Activated T-cell treated with anti-CD3 and anti-CD28 coated beads, Interleukin-2, amount 50 U/mL, for 4 hours (primary cell): Measurements from ENCODE around the gene HSD17B11. TPM values are rescaled to one million over a fixed set of nuclear protein-coding genes. Genes with fewer than 3 reads are reported as not detected.
"Not testable (repeated sequence)": the region's sequence is repeated elsewhere in the genome, so short reads cannot be mapped to it uniquely, and the experiment has no call there.

ENCODE experiments used
- ATAC-seq, 2 donors: fragments of 200-7000 bp; cut with Tn5 transposase; one replicate each; pipeline ENCODE4 v1.10.0; 2021
- DNase-seq: peaks from one replicate; pipeline ENCODE4 v3.0.0-alpha.2; 2020
- H3K27me3 Mint-ChIP-seq: one replicate; pipeline ENCODE4 v1.8.0; 2021; ENCODE audit warnings: low read depth, mixed read lengths
- H3K36me3 Mint-ChIP-seq: one replicate; pipeline ENCODE4 v1.8.0; 2022; ENCODE audit warnings: mixed read lengths; ENCODE audit not compliant: insufficient read depth
- H3K4me1 Mint-ChIP-seq: one replicate; pipeline ENCODE4 v1.8.0; 2021; ENCODE audit warnings: low read depth, mixed read lengths
- H3K4me3 Mint-ChIP-seq: one replicate; pipeline ENCODE4 v1.8.0; 2021; ENCODE audit warnings: mild to moderate bottlenecking, moderate library complexity, mixed read lengths
- H3K9me3 Mint-ChIP-seq: one replicate; pipeline ENCODE4 v1.8.0; 2021; ENCODE audit warnings: mixed read lengths
- total RNA-seq, 3 donors: library from RNA; stranded (reverse); gene quantifications; one replicate each; pipeline ENCODE4 v1.2.1, GENCODE V29; 2021

Gene HSD17B11
- total RNA-seq, 3 donors from 2014 or later, result 5.3 to 8.9 (median 7.4) TPM

DNA sequence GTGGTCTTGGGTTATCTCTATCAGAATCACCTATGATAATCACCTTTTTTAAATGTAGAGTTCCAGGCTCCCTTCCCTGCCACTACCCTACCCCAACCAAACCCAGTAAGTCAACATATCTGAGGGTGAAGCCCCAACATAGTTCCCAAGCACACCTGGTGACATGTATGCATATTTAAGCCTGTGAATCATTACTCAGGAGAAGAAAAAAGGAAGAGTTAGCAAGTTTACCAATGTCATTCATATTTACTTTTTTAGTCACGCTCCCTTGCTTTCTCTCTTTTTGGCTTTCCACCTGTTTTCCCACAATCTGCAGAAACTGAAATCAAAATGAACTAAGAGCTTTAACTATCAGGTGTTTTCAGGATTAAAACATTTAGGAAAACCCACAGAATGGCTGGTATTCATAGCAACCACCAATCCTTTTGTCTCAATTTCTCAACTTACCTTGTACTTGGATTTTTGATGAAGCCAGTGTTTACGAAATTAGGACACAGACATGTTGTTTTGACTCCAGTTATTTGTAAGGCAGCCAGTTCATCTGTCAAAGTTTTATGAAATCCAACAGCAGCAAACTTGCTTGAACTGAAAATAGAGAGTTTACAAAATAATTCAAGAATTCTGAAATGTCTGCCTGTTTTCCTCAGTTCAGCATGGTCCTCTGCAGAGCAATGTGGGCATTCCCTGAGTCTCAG lies 34.0 kb downstream of the HSD17B11 start:
- H3K4me1 Mint-ChIP-seq, result no peaks in the 10 kb centered on the region
- H3K9me3 Mint-ChIP-seq, result no peaks in the 10 kb centered on the region
- no peak for DNase-seq
- peaks cover 26% of the 10 kb centered on the region for H3K36me3 Mint-ChIP-seq
- H3K4me3 Mint-ChIP-seq, result no peak overlapping the region
- H3K27me3 Mint-ChIP-seq, result no peaks in the 10 kb centered on the region
- no peak for ATAC-seq

DNA sequence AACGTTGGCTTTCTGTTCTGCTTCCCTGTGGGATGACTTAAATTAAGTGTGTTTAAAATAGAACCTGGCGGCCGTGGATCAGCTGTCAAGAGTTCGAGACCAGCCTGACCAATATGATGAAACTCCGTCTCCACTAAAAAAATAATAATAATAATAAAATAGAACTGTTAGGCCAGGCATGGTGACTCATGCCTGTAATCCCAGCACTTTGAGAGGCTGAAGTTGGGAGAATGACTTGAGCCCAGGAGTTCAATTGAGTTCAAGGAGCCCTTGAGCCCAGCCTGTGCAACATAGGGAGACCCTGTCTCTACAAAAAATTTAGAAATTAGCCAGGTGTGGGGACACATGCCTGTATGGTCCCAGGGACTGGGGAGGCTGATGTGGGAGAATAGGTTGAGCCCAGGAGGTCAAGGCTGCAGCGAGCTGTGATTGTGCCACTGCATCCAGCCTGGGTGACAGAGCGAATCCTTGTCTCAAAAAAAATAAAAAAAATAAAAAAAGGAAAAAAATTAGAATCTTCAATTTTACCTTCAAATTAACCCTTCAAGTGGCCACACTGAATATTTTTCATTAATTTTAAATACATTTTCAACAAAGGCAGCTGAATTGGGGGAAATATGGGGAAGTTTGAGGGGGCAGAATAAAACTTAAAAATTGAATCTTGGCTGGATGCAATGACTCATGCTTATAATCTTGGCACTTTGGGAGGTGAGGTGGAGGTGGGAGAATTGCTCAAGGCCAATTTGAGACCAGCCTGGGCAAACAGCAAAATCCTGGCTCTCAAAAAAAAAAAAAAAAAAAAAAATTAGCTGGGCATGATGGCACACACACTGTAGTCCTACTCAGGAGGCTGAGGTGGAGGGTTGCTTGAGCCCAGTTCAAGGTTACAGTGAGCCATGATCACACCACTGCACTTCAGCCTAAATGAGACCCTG lies 36.6 kb downstream of the HSD17B11 start:
- ATAC-seq (no peak), DNase-seq (no peak)
- H3K4me3 Mint-ChIP-seq, result no peak overlapping the region
- H3K36me3 Mint-ChIP-seq, result peaks cover 20% of the 10 kb centered on the region
- no peaks in the 10 kb centered on the region for H3K27me3 Mint-ChIP-seq
- H3K9me3 Mint-ChIP-seq, result no peaks in the 10 kb centered on the region
- H3K4me1 Mint-ChIP-seq, result no peaks in the 10 kb centered on the region

DNA sequence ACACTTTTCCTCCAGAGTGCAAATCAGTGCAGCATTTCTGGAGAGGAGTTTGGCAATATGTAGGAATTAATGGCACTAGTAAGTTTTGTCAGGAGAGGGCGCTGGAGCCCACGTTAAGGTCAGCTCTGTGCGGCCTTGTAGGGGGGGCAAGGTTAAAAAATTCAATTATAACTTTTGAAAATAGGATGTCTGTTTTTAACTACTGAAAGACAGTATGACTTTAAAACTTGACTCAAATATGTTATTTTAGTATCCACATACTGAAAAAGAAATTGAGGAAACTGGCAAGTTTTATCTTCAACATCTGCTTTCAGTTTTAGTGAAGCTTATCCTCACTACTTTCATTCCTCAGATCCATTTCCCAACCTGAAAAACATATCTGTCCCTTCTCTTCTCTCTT lies 37.4 kb downstream of the HSD17B11 start:
- DNase-seq (peak; percentile 39), ATAC-seq (no peak)
- Mint-ChIP-seq H3K4me3 (no peak overlapping the region), H3K27me3 (no peaks in the 10 kb centered on the region), H3K9me3 (no peaks in the 10 kb centered on the region), H3K36me3 (peaks cover 20% of the 10 kb centered on the region), H3K4me1 (no peaks in the 10 kb centered on the region)

DNA sequence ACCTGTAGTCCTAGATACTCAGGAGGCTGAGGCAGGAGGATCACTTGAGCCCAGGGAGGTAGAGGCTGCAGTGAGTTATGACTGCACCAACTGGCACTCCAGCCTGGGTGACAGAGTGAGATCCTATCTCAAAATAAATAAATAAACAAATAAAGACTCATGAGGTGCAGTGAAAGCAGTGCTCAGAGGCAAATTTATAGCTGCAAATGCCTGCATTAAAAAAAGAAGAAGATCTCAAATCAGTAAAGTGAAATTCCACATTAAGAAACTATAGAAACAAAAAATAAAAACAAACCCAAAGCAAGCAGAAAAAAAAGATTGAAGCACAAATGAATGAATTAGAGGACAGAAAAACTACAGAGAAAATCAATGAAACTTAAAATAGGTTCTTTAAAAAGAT lies 45.8 kb downstream of the HSD17B11 start:
- ATAC-seq, result no peak
- H3K36me3 Mint-ChIP-seq, result peaks cover 39% of the 10 kb centered on the region
- H3K4me1 Mint-ChIP-seq, result no peaks in the 10 kb centered on the region
- H3K27me3 Mint-ChIP-seq, result no peaks in the 10 kb centered on the region
- no peak overlapping the region for H3K4me3 Mint-ChIP-seq
- no peak for DNase-seq
- peaks cover 12% of the 10 kb centered on the region for H3K9me3 Mint-ChIP-seq

DNA sequence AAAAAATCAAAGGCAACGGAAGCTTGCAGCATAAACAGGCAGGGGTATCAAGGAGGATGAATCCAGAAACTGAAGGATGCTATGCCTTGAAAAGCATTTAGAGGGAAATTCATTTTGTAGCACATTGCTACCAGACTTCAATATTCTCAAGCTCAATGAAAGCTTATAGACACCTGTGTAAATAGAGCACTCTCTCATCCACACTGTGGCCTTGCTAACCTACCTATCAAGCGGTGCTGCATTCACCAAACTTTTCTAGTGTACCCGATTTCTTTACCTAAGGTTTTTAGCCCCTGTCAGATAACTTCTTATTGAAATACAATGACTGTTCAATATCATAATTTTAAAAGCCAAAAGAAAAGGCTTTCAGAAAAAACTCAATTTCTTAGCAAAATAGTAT lies 48.1 kb downstream of the HSD17B11 start:
- DNase-seq, result no peak
- Mint-ChIP-seq H3K27me3 (no peaks in the 10 kb centered on the region), H3K4me3 (no peak overlapping the region), H3K4me1 (no peaks in the 10 kb centered on the region), H3K9me3 (peaks cover 22% of the 10 kb centered on the region), H3K36me3 (peaks cover 58% of the 10 kb centered on the region)
- no peak for ATAC-seq

DNA sequence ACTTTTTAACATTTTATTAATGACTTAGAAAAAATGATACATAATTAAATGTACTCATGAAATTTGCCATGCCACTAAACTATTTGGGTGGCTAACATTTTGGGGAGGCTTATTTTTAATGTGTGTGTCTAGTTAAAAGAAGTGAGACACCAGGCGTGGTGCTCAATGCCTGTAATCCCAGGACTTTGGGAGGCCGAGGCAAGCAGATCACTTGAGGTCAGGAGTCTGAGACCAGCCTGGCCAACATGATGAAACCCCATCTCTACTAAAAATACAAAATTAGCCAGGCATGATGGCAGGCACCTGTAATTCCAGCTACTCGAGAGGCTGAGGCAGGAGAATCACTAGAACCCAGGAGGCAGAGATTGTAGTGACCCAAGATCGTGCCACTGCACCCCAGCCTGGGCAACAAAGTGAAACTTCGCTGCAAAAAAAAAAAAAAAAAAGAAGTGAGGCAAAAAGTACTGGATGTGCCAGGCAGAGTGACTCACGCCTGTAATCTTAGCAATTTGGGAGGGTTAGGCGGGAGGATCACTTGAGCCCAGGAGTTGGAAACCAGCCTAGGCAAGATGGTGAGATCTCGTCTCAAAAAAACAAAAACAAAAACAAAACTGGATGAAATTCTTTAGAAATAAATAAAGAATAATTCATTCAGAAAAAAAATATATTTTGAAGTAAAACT lies 48.9 kb downstream of the HSD17B11 start:
- not testable (repeated sequence) for H3K27me3 Mint-ChIP-seq

DNA sequence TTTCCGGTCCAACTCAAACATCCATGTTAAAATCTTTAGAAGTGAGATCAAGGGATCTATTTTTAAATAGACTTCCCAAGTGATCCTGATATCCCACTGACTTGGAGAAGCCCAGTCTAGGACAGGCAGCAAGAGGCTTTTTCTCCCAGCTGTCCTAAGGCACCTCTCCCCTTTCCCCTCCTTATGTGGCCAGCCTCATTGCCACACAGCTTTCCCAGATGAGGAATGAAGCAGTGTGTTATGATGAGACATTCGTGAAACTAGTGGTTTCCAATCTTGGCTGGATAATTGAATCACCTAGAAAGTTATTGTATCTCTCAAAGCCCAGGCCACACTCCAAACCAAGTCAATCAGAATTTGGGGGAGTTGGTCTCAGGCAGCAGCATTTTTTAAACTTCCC lies 51.5 kb downstream of the HSD17B11 start:
- no peaks in the 10 kb centered on the region for H3K4me1 Mint-ChIP-seq
- no peak overlapping the region for H3K4me3 Mint-ChIP-seq
- peaks cover 57% of the 10 kb centered on the region for H3K36me3 Mint-ChIP-seq
- no peak for DNase-seq
- no peak for ATAC-seq
- peaks cover 21% of the 10 kb centered on the region for H3K9me3 Mint-ChIP-seq
- H3K27me3 Mint-ChIP-seq, result no peaks in the 10 kb centered on the region

More for the DNA sequence above, 48.9 kb downstream of the HSD17B11 start:
- H3K4me3 Mint-ChIP-seq, ATAC-seq, DNase-seq, H3K4me1 Mint-ChIP-seq: not testable (repeated sequence)
- H3K9me3 Mint-ChIP-seq, result peaks cover 26% of the 10 kb centered on the region
- peaks cover 64% of the 10 kb centered on the region for H3K36me3 Mint-ChIP-seq

DNA sequence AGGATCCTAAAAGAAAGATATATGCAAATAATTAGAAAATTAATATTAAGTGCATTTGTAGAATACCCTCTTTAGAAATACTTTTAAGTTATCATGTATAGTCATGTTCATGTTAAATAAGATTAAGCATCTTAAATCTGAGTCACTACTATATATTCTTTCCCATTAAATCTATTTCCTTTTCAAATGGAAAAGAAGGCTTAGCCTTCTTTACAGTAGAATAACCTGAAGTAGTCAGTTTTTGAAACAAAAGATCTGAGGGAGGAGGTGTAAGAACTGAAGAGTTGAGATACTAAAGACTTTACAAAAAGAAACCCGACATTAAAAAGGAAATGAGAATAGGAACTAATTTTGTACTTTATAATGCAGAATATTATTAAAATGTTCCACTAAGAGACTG lies 53.6 kb downstream of the HSD17B11 start:
- DNase-seq (no peak), ATAC-seq (no peak)
- Mint-ChIP-seq H3K36me3 (peaks cover 53% of the 10 kb centered on the region), H3K9me3 (peaks cover 36% of the 10 kb centered on the region), H3K4me1 (no peaks in the 10 kb centered on the region), H3K27me3 (no peaks in the 10 kb centered on the region), H3K4me3 (no peak overlapping the region)

DNA sequence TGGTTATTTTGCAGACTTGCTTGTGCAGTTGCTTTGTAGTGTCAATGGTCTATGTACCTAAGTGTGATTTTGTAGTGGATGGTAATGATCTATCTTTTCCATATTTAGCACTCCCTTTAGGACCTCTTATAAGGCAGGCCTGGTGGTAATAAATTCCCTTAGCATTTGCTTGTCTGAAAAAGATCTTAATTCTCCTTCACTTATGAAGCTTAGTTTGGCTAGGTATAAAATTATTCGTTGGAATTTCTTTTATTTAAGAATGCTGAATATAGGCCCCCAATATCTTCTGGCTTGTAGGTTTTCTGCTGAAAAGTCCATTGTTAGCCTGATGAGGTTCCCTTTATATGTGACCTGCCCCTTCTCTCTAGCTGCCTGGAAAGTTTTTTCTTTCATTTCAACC lies 57.7 kb downstream of the HSD17B11 start:
- H3K9me3 Mint-ChIP-seq, result peaks cover 58% of the 10 kb centered on the region
- no peaks in the 10 kb centered on the region for H3K4me1 Mint-ChIP-seq
- no peak for ATAC-seq
- DNase-seq, result no peak
- peaks cover 27% of the 10 kb centered on the region for H3K36me3 Mint-ChIP-seq
- no peak overlapping the region for H3K4me3 Mint-ChIP-seq
- no peaks in the 10 kb centered on the region for H3K27me3 Mint-ChIP-seq

DNA sequence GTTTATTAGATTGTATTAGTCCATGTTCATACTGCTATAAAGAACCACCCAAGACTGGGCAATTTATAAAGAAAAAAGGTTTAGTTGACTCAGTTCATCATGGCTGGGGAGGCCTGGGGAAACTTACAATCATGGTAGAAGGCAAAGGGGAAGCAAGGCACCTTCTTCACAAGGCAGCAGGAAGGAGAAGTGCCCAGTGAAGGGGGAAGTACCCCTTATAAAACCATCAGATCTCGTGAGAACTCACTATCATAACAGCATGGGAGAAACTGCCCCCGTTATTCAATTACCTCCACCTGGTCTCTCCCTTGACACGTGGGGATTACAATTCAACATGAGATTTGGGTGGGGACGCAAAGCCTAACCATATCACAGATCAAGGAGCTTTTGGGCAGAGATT lies 60.2 kb downstream of the HSD17B11 start:
- DNase-seq, result no peak
- ATAC-seq, result no peak
- no peak overlapping the region for H3K4me3 Mint-ChIP-seq
- peaks cover 55% of the 10 kb centered on the region for H3K9me3 Mint-ChIP-seq
- peaks cover 15% of the 10 kb centered on the region for H3K36me3 Mint-ChIP-seq
- H3K4me1 Mint-ChIP-seq, result no peaks in the 10 kb centered on the region
- H3K27me3 Mint-ChIP-seq, result no peaks in the 10 kb centered on the region

DNA sequence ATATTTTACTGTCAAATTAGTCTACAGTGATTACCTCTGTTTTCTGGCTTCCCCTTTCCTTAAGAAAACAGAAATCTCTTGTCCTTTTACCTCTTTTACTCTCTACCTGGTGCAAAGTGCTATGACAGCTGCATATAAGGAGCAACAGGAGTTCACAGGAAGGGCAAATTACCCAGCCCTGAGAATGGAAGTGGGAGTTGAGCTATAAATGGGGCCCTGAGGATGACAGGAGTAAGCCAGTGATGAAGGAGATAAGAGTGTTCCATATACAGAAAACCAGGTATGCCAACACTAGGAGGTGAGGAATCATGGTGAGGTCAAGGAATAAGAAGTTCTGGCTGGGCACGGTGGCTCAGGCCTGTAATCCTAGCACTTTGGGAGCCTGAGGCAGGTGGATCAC lies 63.9 kb downstream of the HSD17B11 start:
- DNase-seq, result no peak
- ATAC-seq, result no peak
- H3K27me3 Mint-ChIP-seq, result no peaks in the 10 kb centered on the region
- no peak overlapping the region for H3K4me3 Mint-ChIP-seq
- no peaks in the 10 kb centered on the region for H3K4me1 Mint-ChIP-seq
- no peaks in the 10 kb centered on the region for H3K36me3 Mint-ChIP-seq
- peaks cover 30% of the 10 kb centered on the region for H3K9me3 Mint-ChIP-seq

DNA sequence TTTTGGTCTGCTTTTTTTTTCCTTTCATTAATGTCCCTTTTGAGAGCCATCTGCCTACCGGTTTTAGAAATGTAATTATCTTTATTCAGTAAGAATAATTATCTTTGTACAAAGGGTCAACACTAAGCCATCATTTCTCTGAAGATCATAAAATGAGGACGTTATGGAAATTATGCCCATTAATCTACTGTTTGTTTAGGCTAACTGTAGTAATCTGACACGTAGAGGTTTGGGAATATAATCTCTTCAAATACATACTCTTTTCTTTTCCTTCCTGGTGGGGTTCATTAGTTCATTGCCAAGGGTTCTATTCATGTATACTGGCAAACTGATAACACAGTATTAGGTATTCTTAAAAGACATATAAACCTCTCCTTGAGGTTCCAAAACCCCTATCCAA lies 64.5 kb downstream of the HSD17B11 start:
- Mint-ChIP-seq H3K9me3 (peaks cover 23% of the 10 kb centered on the region), H3K36me3 (no peaks in the 10 kb centered on the region), H3K4me3 (no peak overlapping the region), H3K4me1 (no peaks in the 10 kb centered on the region), H3K27me3 (no peaks in the 10 kb centered on the region)
- DNase-seq (no peak), ATAC-seq (no peak)

DNA sequence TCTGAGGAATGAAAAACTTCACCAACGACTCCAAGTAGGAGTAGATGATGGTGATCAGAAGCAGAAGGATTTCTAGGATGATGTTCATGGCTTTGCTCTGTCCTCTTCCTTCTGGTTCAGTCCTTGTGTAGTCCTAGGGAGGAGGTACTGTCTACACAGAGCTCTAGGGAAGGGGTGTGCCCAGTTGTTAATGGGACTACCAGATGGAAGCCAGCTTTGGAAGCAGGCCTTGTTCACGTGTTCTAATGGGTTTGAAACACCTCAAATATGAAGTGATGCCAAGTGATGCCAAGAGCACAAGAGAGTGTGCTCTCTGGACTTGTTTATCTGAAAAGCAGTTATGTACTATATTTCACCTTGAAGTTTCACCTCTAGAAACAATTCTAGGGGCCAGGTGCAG lies 68.2 kb downstream of the HSD17B11 start, which contains the start of gene HSD17B13:
TSS of gene HSD17B13 (minus strand) at position 129 of the 400 bp plus-strand sequence. CDS start at position 88, 41 bp downstream.
- Mint-ChIP-seq H3K4me1 (no peaks in the 10 kb centered on the region), H3K9me3 (no peaks in the 10 kb centered on the region), H3K4me3 (no peak within 1 kb of the TSS), H3K36me3 (no peaks in the 10 kb centered on the region), H3K27me3 (no peaks in the 10 kb centered on the region)
- ATAC-seq, result no peak
- no peak for DNase-seq

DNA sequence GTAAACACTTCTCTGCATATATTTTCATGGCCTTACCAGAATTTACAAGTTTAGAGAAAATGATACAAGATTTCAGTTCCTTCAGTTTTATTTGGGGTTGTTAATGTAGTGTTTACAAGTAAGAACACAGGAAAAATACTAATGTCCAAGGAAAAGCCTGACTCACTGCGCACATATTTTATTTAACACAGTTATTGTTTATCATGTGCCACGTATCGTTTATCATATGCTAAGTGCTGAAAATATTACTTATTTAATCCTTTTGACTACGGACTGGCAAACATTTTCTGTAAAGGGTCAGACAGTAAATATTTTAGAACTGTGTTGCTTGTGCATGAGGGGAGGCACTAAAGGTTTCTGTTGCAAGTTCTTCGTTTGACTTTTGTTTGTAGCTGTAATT lies 69.1 kb downstream of the HSD17B11 start:
- H3K9me3 Mint-ChIP-seq, result no peaks in the 10 kb centered on the region

More for the DNA sequence above, 69.1 kb downstream of the HSD17B11 start:
- H3K27me3 Mint-ChIP-seq, result no peaks in the 10 kb centered on the region
- DNase-seq (no peak), ATAC-seq (no peak)
- no peaks in the 10 kb centered on the region for H3K4me1 Mint-ChIP-seq
- no peaks in the 10 kb centered on the region for H3K36me3 Mint-ChIP-seq
- no peak overlapping the region for H3K4me3 Mint-ChIP-seq
